ENCODE data around the gene SPHK2. TPM values are rescaled to one million over a fixed set of nuclear protein-coding genes. Genes with fewer than 3 reads are reported as not detected.

The SPHK2 gene
- total and polyA plus RNA-seq, 2 experiments from 2014 or later = 7.2 to 9.9 TPM

DNA sequence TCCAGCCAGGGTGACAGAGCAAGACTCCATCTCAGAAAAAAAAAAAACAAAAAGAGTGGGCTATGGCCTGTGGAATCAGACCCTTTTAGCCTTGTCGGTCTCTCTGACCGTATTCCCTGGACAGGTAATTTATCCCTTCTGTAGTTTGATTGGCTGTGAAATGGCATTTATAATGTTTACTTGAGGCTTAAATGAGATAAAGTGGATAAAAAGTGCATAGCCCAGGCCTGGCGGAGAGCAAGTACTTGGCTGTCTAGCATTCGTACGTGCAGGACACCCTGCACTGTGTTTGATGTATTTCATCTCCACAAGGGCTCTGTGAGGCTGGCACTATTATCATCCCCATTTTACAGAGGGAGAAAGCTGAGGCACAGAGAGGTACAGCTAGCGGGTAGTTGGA is 46.5 kb downstream of the SPHK2 start:
- H3K9me3 ChIP-seq (ENCODE audit: low read depth) = no peaks in the 10 kb centered on the region
- no peaks in the 10 kb centered on the region for H3K4me1 ChIP-seq (ENCODE audit: insufficient read depth)

DNA sequence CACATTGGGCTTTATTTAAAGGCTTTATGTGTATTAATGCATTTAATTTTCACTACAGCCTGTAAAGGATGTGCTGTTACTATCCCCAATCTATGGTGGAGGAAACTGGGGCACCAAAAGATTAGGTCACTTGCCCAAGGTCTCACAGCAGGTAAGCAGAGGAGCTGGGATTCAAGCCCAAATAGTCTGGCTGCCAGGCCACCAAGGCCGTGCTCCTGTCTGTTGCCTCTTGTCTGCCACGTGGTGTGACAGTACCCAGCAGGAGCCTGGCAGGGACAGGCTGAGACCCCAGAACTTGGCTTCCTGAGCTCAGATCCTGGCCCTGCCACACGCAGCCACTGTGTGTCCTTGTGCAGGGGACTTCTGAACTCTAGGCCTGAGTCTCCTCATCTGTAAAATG is 49.0 kb downstream of the SPHK2 start:
- H3K9me3 ChIP-seq (ENCODE audit: low read depth) = no peaks in the 10 kb centered on the region
- TF ChIP-seq EZH2phosphoT487 (IDR thresholded peaks at IDR 0.05; ENCODE audit: insufficient read depth, low read depth) = no peak
- TF ChIP-seq EZH2 (IDR thresholded peaks at IDR 0.05; ENCODE audit: insufficient read depth, poor library complexity, severe bottlenecking) = no peak
- no peaks in the 10 kb centered on the region for H3K27me3 ChIP-seq (replicated peaks; ENCODE audit: insufficient read depth)
- no peak overlapping the region for H3K4me3 ChIP-seq
- no peak for DNase-seq
- H4K20me1 ChIP-seq (ENCODE audit: insufficient read depth) = no peaks in the 10 kb centered on the region
- no peak overlapping the region for H3K4me2 ChIP-seq (ENCODE audit: unreplicated experiment)
- H2AFZ ChIP-seq = no peak overlapping the region
- H3K27ac ChIP-seq = no peak overlapping the region
- no peaks in the 10 kb centered on the region for H3K36me3 ChIP-seq (ENCODE audit: low read depth)
- H3K9ac ChIP-seq = no peak overlapping the region
- H3K79me2 ChIP-seq (ENCODE audit: insufficient read depth) = no peaks in the 10 kb centered on the region
- in situ Hi-C loops (cut with MboI) = no loop called here
- no peaks in the 10 kb centered on the region for H3F3A ChIP-seq (ENCODE audit: insufficient read depth)
- WGBS, 2 experiments (ENCODE audit: low coverage in 1 of 2, low lambda C conversion rate in 2 of 2, missing lambda C conversion rate in 2 of 2) = 41 to 53% methylated on average over 2 to 3 of the region's 3 CpGs
- H3K9me2 ChIP-seq (ENCODE audit: insufficient read depth) = no peaks in the 10 kb centered on the region
- no peaks in the 10 kb centered on the region for H3K4me1 ChIP-seq (ENCODE audit: insufficient read depth)

More for the DNA sequence above, 46.5 kb downstream of the SPHK2 start:
- Histone ChIP-seq H3K27me3 (replicated peaks; ENCODE audit: insufficient read depth) (no peaks in the 10 kb centered on the region), H3F3A (ENCODE audit: insufficient read depth) (no peaks in the 10 kb centered on the region), H4K20me1 (ENCODE audit: insufficient read depth) (no peaks in the 10 kb centered on the region), H3K4me2 (ENCODE audit: unreplicated experiment) (no peak overlapping the region), H3K9ac (no peak overlapping the region), H3K79me2 (ENCODE audit: insufficient read depth) (no peaks in the 10 kb centered on the region), H3K27ac (no peak overlapping the region), H2AFZ (no peak overlapping the region), H3K4me3 (no peak overlapping the region), H3K9me2 (ENCODE audit: insufficient read depth) (no peaks in the 10 kb centered on the region), H3K36me3 (ENCODE audit: low read depth) (no peaks in the 10 kb centered on the region)
- WGBS, 2 experiments (ENCODE audit: low coverage in 1 of 2, low lambda C conversion rate in 2 of 2, missing lambda C conversion rate in 2 of 2) = 75 to 79% methylated on average over 6 of the region's 6 CpGs
- TF ChIP-seq EZH2 (IDR thresholded peaks at IDR 0.05; ENCODE audit: insufficient read depth, poor library complexity, severe bottlenecking) (no peak), EZH2phosphoT487 (IDR thresholded peaks at IDR 0.05; ENCODE audit: insufficient read depth, low read depth) (no peak)
- DNase-seq = no peak
- in situ Hi-C loops (cut with MboI) = no loop called here

DNA sequence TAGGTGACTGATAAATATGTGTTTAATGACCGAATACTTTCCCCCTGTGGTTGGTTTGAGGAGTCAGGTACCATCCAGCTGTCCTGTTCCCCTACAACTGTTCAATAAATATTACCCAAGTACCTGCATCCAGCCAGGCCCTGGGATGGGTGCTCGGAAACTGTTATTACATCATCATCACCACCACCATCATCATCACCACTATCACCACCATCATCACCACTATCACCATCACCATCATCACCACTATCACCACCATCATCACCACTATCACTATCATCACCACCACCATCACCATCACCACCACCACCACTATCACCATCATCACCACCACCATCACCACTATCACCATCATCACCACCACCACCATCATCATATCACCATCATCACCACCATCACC is 49.5 kb downstream of the SPHK2 start:
- Histone ChIP-seq H3K36me3 (ENCODE audit: low read depth) (no peaks in the 10 kb centered on the region), H3K9me3 (ENCODE audit: low read depth) (no peaks in the 10 kb centered on the region), H2AFZ (no peak overlapping the region), H3K4me3 (no peak overlapping the region), H3K9me2 (ENCODE audit: insufficient read depth) (no peaks in the 10 kb centered on the region), H3K4me2 (ENCODE audit: unreplicated experiment) (no peak overlapping the region), H4K20me1 (ENCODE audit: insufficient read depth) (no peaks in the 10 kb centered on the region), H3F3A (ENCODE audit: insufficient read depth) (no peaks in the 10 kb centered on the region), H3K27ac (no peak overlapping the region), H3K79me2 (ENCODE audit: insufficient read depth) (no peaks in the 10 kb centered on the region), H3K9ac (no peak overlapping the region), H3K27me3 (replicated peaks; ENCODE audit: insufficient read depth) (no peaks in the 10 kb centered on the region), H3K4me1 (ENCODE audit: insufficient read depth) (no peaks in the 10 kb centered on the region)
- WGBS, 2 experiments (ENCODE audit: low coverage in 1 of 2, low lambda C conversion rate in 2 of 2, missing lambda C conversion rate in 2 of 2) = 88 to 94% methylated on average over 2 of the region's 2 CpGs
- TF ChIP-seq EZH2 (IDR thresholded peaks at IDR 0.05; ENCODE audit: insufficient read depth, poor library complexity, severe bottlenecking) (no peak), EZH2phosphoT487 (IDR thresholded peaks at IDR 0.05; ENCODE audit: insufficient read depth, low read depth) (no peak)
- in situ Hi-C loops (cut with MboI) = no loop called here
- DNase-seq = no peak

DNA sequence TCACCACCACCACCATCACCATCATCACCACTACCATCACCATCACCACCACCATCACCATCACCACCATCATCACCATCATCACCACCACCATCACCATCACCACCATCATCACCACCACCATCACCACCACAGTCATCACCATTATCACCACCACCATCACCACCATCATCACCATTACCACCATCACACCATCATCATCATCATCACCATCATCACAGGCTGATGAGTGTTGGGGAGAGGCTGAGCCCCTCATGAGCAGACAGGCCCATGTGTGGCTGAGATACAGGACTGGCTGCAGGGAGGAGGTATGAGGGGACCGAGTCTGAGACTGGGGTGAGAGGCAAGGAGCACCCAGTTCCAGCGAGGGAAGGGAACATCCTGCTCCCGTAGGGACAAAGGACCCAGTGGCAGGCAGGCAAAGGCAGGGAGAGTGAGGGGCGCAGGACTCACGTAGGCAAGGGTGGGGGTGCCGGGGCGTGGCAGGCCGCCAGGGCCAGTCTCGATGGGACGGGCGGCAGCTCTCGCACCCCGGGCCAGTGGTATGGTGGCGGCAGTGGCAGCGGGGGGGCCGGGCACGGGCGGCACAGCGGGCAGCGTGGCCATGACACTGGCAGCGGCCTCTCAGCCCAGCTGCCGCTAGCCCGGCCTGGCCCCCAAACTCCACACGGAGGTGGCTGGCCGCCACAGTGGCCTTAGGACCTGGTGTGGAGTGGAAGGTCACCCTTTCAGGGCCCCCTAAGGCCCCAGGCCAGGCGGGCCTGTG is 50.8 kb downstream of the SPHK2 start:
- Histone ChIP-seq H3K9ac (no peak overlapping the region), H2AFZ (no peak overlapping the region), H3K9me2 (ENCODE audit: insufficient read depth) (no peaks in the 10 kb centered on the region), H3K27ac (no peak overlapping the region), H4K20me1 (ENCODE audit: insufficient read depth) (no peaks in the 10 kb centered on the region), H3F3A (ENCODE audit: insufficient read depth) (no peaks in the 10 kb centered on the region), H3K27me3 (replicated peaks; ENCODE audit: insufficient read depth) (no peaks in the 10 kb centered on the region), H3K4me2 (ENCODE audit: unreplicated experiment) (no peak overlapping the region), H3K9me3 (ENCODE audit: low read depth) (no peaks in the 10 kb centered on the region), H3K36me3 (ENCODE audit: low read depth) (no peaks in the 10 kb centered on the region), H3K4me1 (ENCODE audit: insufficient read depth) (no peaks in the 10 kb centered on the region), H3K79me2 (ENCODE audit: insufficient read depth) (no peaks in the 10 kb centered on the region), H3K4me3 (no peak overlapping the region)
- DNase-seq = no peak
- 85 to 86% methylated on average over 17 to 26 of the region's 26 CpGs for WGBS, 2 experiments (ENCODE audit: low coverage in 1 of 2, low lambda C conversion rate in 2 of 2, missing lambda C conversion rate in 2 of 2)
- in situ Hi-C loops (cut with MboI) = no loop called here
- TF ChIP-seq EZH2 (IDR thresholded peaks at IDR 0.05; ENCODE audit: insufficient read depth, poor library complexity, severe bottlenecking) (no peak), EZH2phosphoT487 (IDR thresholded peaks at IDR 0.05; ENCODE audit: insufficient read depth, low read depth) (no peak)

Data from GM23248 (cell line).